ENCODE results near the gene MOXD1.
A peak's percentile ranks its signal among the peaks of the same experiment; 100 is the strongest.

Gene MOXD1

DNA sequence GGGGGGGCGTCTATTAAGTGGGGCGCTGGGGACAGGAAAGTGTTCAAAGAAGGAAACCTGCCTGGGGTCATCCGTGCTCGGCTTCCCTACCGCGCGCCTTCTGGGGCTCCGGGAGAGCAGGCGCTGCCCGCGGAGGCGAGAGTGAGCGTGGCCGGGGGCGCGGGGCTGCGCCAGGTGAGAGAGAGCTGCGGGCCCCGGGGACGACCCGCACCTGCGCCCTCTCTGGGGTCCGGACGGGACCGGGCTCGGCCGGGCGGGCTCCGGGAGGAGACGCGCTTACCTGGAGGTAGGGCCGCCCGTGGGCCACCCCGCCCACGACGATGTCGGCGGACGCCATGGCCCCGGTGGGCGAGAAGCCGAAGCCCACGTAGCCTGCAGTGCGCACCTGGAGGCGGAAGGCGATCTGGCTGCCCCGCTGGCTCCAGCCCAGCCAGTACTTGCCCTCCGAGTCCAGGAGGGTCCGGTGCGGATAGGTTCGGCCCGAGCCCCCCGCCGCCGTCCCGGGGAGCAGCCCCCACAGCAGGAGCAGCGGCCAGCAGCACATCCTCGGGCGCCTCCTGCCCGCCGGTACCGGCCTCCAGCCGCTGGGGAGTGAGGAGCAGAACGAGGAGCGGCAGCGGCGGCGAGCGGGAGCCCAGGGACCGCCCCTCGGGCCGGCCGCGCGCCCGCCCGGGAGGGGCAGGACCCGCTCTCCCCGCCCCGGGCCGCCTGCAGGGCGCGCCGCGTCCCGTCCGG lies at the start of gene MOXD1:
TSS of gene MOXD1 (minus strand) at position 593 of the 735 bp plus-strand sequence. CDS start at position 544, 49 bp downstream.
- peak; percentile 34 for DNase-seq (ENCODE audit: low read depth)
- TF ChIP-seq, protein P1, sequence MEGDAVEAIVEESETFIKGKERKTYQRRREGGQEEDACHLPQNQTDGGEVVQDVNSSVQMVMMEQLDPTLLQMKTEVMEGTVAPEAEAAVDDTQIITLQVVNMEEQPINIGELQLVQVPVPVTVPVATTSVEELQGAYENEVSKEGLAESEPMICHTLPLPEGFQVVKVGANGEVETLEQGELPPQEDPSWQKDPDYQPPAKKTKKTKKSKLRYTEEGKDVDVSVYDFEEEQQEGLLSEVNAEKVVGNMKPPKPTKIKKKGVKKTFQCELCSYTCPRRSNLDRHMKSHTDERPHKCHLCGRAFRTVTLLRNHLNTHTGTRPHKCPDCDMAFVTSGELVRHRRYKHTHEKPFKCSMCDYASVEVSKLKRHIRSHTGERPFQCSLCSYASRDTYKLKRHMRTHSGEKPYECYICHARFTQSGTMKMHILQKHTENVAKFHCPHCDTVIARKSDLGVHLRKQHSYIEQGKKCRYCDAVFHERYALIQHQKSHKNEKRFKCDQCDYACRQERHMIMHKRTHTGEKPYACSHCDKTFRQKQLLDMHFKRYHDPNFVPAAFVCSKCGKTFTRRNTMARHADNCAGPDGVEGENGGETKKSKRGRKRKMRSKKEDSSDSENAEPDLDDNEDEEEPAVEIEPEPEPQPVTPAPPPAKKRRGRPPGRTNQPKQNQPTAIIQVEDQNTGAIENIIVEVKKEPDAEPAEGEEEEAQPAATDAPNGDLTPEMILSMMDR (IDR thresholded peaks at IDR 0.05; ENCODE audit: low read length, missing control alignments): no peak
- peak within 1 kb of the TSS; percentile 66 for H3K4me3 ChIP-seq (replicated peaks; ENCODE audit: low read depth, low read length)

DNA sequence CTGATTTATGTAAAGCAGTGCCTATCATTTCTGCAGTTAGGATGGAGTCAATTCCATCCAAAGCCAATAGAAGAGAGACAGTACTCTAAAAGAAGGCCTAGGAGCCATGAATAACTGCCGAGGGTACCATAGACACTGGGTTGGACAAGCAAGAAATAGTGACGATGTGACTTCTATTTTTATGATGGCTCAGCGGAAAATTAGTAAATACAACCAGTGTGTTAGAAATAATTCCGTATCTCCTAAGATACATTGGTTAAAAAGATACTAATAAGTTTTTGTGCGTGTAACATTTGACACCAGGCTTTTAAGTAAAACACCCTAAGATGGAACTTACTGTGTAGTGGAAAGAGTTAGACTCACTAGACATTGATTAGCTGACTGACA lies 45.6 kb upstream of the MOXD1 start:
- TF ChIP-seq, protein P1 (IDR thresholded peaks at IDR 0.05; ENCODE audit: low read length, missing control alignments): no peak
- H3K4me3 ChIP-seq (replicated peaks; ENCODE audit: low read depth, low read length): no peak overlapping the region
- DNase-seq (ENCODE audit: low read depth): no peak

DNA sequence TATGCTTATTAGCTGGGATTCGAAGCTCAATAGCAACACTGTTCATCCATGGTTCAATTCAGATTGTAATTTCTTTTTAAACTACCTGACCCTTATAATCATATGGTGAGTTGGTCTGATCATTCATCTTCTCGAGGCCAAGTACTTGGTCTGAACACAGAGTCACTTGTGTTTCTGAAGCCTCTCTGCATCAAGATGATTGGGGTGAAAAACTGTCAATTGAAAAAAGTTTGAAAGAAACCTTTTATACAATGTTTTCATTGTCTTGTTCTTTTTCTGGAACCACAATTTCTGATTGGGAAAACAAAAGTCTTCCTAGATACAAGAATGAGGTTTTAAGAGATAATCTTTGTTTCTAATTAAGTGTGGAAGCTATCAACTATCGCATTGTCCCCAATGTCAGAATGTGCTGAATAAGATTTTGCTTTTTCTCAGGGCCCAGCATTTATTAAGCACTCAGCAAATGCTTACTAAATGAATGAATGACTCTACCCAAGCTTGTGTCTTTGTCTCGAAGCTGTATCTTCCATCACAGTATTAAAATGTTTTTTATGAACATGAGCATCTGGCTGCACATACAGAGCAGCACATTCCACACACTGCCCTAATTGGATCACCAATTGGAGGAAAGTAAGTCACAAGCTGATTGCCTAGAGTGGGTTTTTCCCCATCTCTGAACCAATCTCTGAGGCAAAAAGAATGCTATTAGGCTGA lies 45.0 kb upstream of the MOXD1 start:
- DNase-seq (ENCODE audit: low read depth): no peak
- TF ChIP-seq, protein P1 (IDR thresholded peaks at IDR 0.05; ENCODE audit: low read length, missing control alignments): no peak
- no peak overlapping the region for H3K4me3 ChIP-seq (replicated peaks; ENCODE audit: low read depth, low read length)

DNA sequence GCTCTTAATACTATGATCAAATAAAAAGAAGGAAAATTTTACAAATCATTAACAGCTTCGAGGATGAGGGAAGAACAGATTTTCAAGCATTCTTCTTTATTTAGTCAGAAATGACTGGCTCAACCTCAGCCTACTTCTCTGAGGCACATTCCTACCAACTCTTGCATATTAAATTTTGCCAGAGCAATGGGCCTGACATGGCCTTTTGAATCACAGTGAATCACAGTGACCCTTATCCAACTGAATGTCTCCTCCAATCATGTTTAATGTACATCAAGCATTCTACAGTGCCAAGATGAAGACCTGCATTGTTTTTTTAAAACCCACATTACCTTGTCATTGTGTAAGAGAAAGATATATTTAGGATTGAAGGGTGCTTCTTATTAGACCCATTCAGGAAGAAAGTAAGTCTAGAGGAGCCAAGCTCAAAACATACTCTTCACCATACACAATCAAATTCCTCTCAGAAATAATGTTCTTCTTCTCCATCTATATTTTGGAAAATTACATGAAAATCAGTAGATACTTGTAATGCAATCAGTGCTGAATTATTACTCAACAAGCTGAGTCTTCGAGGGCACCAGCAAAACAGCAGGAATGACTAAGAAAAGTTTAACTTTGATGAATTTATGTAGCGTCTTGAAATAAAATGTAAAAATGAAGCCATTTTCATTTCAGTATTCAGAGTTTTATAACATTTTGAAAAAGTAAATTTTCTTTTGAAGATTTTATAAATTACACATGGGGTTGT lies 44.1 kb upstream of the MOXD1 start:
- DNase-seq (ENCODE audit: low read depth): peak; percentile 67

DNA sequence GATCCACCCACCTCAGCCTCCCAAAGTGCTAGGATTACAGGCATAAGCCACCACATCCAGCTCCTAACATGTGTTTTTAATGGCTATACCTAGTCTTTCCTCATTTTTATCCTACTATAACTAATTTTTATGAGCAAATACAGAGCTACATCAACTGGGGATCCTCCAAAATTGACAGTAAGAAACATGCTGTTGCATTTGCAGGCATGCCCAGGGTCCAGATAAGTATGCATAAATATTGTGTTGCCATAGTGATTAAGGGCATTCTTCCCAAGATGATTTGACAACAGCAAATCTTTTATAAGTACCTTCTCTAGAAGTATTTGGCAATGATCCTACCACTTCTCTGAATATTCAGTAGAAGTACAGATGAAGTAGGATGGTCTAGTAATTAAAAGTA lies 41.9 kb upstream of the MOXD1 start:
- TF ChIP-seq, protein P1 (IDR thresholded peaks at IDR 0.05; ENCODE audit: low read length, missing control alignments): no peak
- DNase-seq (ENCODE audit: low read depth): peak; percentile 26

More for the DNA sequence above, 44.1 kb upstream of the MOXD1 start:
- TF ChIP-seq, protein P1 (IDR thresholded peaks at IDR 0.05; ENCODE audit: low read length, missing control alignments): no peak
- no peak overlapping the region for H3K4me3 ChIP-seq (replicated peaks; ENCODE audit: low read depth, low read length)

DNA sequence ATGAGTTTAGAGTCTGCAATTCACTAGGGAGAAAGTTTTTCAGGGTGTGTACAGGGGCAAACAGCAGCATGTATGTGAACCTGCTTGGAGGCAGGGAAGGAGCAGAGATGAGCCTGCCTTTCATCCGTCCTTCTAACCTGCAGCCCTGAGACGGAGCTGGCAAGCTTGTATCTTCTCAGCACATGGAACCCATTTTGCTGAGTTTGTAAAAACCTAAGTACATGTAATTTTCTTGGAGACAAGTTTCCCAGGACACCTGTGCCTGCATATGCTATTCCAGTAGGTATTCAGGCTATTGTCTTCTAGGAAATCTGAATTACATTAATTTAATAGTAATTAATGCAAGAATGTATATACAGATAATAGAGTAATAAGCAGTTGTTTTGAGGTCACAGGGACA lies 28.8 kb upstream of the MOXD1 start:
- no peak for DNase-seq (ENCODE audit: low read depth)
- H3K4me3 ChIP-seq (replicated peaks; ENCODE audit: low read depth, low read length): no peak overlapping the region
- TF ChIP-seq, protein P1 (IDR thresholded peaks at IDR 0.05; ENCODE audit: low read length, missing control alignments): no peak

More for the DNA sequence above, 41.9 kb upstream of the MOXD1 start:
- no peak overlapping the region for H3K4me3 ChIP-seq (replicated peaks; ENCODE audit: low read depth, low read length)

Data from fibroblast of pulmonary artery (primary cell).